ENCODE measurements around the gene TMOD1.

DNA sequence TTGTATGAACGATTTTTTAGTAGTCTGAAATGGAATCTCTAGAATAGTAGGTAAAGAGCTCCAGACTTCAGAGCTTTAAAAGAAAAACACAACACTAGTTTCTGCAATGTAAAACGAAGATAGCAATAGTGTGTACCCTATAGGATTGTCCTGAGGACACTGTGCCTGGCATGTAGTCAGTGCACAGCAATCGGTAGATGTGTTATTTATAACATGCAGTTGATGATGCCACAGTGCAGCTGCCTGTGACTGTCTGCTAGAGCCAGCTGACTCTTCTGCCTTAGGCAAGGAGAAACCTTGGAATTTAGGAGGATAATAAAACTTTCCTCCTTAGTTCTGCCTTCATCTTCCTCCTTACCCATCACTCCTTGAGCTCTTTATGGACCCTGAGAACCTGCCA lies 27.7 kb upstream of the TMOD1 start:
- TF ChIP-seq, protein P1, sequence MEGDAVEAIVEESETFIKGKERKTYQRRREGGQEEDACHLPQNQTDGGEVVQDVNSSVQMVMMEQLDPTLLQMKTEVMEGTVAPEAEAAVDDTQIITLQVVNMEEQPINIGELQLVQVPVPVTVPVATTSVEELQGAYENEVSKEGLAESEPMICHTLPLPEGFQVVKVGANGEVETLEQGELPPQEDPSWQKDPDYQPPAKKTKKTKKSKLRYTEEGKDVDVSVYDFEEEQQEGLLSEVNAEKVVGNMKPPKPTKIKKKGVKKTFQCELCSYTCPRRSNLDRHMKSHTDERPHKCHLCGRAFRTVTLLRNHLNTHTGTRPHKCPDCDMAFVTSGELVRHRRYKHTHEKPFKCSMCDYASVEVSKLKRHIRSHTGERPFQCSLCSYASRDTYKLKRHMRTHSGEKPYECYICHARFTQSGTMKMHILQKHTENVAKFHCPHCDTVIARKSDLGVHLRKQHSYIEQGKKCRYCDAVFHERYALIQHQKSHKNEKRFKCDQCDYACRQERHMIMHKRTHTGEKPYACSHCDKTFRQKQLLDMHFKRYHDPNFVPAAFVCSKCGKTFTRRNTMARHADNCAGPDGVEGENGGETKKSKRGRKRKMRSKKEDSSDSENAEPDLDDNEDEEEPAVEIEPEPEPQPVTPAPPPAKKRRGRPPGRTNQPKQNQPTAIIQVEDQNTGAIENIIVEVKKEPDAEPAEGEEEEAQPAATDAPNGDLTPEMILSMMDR (IDR thresholded peaks at IDR 0.05) = no peak
- TF ChIP-seq POLR2A (IDR thresholded peaks at IDR 0.05) = no peak

All from testis (tissue), 2 donors.